ENCODE data around the gene GALNT9. TPM values are rescaled to one million over a fixed set of nuclear protein-coding genes. Genes with fewer than 3 reads are reported as not detected.

The GALNT9 gene
- total RNA-seq, 1 experiment from 2014 or later = 2.6 TPM

DNA sequence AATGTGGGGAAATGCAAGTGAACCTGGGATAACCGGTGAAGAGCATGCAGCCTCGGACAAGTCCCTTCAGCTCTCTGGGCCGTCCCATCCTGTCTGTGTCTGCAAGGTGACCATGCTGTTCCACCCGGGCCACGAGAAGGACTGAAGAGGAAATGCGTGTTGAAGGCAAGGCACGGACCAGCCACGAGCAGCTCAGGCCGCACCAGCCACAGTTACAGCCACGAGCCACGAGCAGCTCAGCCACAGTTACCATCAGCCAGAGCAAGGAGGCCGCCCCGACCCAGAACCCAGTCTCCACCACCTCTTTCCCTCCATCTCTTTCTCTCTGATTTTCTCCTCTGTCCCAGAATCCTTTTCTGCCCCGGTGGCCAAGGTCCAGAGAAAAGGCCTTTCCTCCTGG is 18.8 kb upstream of the GALNT9 start:
- H3K27ac ChIP-seq (ENCODE audit: low read depth, low read length) = no peak overlapping the region
- POLR2A ChIA-PET = no interaction called here
- intact Hi-C loops (cut with micrococcal nuclease) = no loop called here
- ATAC-seq (no peak), DNase-seq (ENCODE audit: low read depth, low spot score) (no peak)
- no peaks in the 10 kb centered on the region for H3K4me1 ChIP-seq (ENCODE audit: control insufficient read depth in 1 of 2, insufficient read depth in 2 of 2, low read length in 2 of 2)
- RAD21 ChIA-PET (ENCODE audit: low non-redundant PET in 1 of 2, low total read pairs in 2 of 2, uncharacterized antibody in 2 of 2, unreplicated experiment in 2 of 2) = no interaction called here
- H3K4me2 ChIP-seq (ENCODE audit: low read length) = no peak overlapping the region
- H3K9me2 ChIP-seq (ENCODE audit: insufficient read depth) = no peaks in the 10 kb centered on the region
- no peaks in the 10 kb centered on the region for H3K27me3 ChIP-seq (ENCODE audit: insufficient read depth, low read length)
- H2AFZ ChIP-seq (ENCODE audit: low read depth, low read length, poor library complexity, severe bottlenecking) = no peak overlapping the region
- H3K4me3 ChIP-seq (replicated peaks in 1 of 2; ENCODE audit: low read depth in 1 of 2, low read length in 2 of 2) = no peak overlapping the region
- H3K9me3 ChIP-seq (ENCODE audit: control insufficient read depth in 1 of 2, insufficient read depth in 1 of 2, low read depth in 1 of 2, low read length in 2 of 2) = no peaks in the 10 kb centered on the region
- CTCF ChIA-PET = no interaction called here
- H3K36me3 ChIP-seq (ENCODE audit: control insufficient read depth in 1 of 2, insufficient read depth in 2 of 2, low read length in 2 of 2) = no peaks in the 10 kb centered on the region
- no TSS peak for BruUV-seq (replicated peaks)
- no peak for TF ChIP-seq SRF (IDR thresholded peaks at IDR 0.05; ENCODE audit: low read depth)
- TF ChIP-seq, protein P1, sequence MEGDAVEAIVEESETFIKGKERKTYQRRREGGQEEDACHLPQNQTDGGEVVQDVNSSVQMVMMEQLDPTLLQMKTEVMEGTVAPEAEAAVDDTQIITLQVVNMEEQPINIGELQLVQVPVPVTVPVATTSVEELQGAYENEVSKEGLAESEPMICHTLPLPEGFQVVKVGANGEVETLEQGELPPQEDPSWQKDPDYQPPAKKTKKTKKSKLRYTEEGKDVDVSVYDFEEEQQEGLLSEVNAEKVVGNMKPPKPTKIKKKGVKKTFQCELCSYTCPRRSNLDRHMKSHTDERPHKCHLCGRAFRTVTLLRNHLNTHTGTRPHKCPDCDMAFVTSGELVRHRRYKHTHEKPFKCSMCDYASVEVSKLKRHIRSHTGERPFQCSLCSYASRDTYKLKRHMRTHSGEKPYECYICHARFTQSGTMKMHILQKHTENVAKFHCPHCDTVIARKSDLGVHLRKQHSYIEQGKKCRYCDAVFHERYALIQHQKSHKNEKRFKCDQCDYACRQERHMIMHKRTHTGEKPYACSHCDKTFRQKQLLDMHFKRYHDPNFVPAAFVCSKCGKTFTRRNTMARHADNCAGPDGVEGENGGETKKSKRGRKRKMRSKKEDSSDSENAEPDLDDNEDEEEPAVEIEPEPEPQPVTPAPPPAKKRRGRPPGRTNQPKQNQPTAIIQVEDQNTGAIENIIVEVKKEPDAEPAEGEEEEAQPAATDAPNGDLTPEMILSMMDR (IDR thresholded peaks at IDR 0.05 in 2 of 3, conservative IDR thresholded peaks at IDR 0.05 in 1 of 3; ENCODE audit: borderline replicate concordance in 1 of 3, insufficient read depth in 1 of 3, low read depth in 2 of 3, low read length in 2 of 3) = no peak
- no peak for TF ChIP-seq ELF1 (IDR thresholded peaks at IDR 0.05; ENCODE audit: borderline replicate concordance, low read depth)
- TF ChIP-seq SP1 (IDR thresholded peaks at IDR 0.05; ENCODE audit: low read depth) = no peak
- TF ChIP-seq CBX3 (IDR thresholded peaks at IDR 0.05; ENCODE audit: low read depth) = no peak
- no peak for TF ChIP-seq POLR2A (IDR thresholded peaks at IDR 0.05; ENCODE audit: borderline replicate concordance, extremely low read depth, insufficient read depth, insufficient read length)
- TF ChIP-seq, protein P2, sequence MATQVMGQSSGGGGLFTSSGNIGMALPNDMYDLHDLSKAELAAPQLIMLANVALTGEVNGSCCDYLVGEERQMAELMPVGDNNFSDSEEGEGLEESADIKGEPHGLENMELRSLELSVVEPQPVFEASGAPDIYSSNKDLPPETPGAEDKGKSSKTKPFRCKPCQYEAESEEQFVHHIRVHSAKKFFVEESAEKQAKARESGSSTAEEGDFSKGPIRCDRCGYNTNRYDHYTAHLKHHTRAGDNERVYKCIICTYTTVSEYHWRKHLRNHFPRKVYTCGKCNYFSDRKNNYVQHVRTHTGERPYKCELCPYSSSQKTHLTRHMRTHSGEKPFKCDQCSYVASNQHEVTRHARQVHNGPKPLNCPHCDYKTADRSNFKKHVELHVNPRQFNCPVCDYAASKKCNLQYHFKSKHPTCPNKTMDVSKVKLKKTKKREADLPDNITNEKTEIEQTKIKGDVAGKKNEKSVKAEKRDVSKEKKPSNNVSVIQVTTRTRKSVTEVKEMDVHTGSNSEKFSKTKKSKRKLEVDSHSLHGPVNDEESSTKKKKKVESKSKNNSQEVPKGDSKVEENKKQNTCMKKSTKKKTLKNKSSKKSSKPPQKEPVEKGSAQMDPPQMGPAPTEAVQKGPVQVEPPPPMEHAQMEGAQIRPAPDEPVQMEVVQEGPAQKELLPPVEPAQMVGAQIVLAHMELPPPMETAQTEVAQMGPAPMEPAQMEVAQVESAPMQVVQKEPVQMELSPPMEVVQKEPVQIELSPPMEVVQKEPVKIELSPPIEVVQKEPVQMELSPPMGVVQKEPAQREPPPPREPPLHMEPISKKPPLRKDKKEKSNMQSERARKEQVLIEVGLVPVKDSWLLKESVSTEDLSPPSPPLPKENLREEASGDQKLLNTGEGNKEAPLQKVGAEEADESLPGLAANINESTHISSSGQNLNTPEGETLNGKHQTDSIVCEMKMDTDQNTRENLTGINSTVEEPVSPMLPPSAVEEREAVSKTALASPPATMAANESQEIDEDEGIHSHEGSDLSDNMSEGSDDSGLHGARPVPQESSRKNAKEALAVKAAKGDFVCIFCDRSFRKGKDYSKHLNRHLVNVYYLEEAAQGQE (IDR thresholded peaks at IDR 0.05; ENCODE audit: low read depth) = no peak
- TF ChIP-seq EZH2 (IDR thresholded peaks at IDR 0.05) = no peak
- TF ChIP-seq ZFX (IDR thresholded peaks at IDR 0.05) = no peak
- no peak for TF ChIP-seq SIN3A (IDR thresholded peaks at IDR 0.05; ENCODE audit: low read depth)
- no peak for TF ChIP-seq YY1 (IDR thresholded peaks at IDR 0.05; ENCODE audit: extremely low read depth, insufficient replicate concordance, low read depth, low read length)
- TF ChIP-seq TCF7L2 (IDR thresholded peaks at IDR 0.05; ENCODE audit: borderline replicate concordance, extremely low read depth, insufficient read depth, insufficient read length) = no peak
- no peak for TF ChIP-seq FOSL1 (IDR thresholded peaks at IDR 0.05; ENCODE audit: low read depth)
- TF ChIP-seq POLR2AphosphoS5 (IDR thresholded peaks at IDR 0.05; ENCODE audit: low read depth, low read length) = no peak
- TF ChIP-seq, protein P3, sequence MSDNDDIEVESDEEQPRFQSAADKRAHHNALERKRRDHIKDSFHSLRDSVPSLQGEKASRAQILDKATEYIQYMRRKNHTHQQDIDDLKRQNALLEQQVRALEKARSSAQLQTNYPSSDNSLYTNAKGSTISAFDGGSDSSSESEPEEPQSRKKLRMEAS (IDR thresholded peaks at IDR 0.05) = no peak
- TF ChIP-seq, protein P4, sequence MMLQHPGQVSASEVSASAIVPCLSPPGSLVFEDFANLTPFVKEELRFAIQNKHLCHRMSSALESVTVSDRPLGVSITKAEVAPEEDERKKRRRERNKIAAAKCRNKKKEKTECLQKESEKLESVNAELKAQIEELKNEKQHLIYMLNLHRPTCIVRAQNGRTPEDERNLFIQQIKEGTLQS (IDR thresholded peaks at IDR 0.05) = no peak
- no peak for TF ChIP-seq JUND (IDR thresholded peaks at IDR 0.05)
- TF ChIP-seq, protein P5, sequence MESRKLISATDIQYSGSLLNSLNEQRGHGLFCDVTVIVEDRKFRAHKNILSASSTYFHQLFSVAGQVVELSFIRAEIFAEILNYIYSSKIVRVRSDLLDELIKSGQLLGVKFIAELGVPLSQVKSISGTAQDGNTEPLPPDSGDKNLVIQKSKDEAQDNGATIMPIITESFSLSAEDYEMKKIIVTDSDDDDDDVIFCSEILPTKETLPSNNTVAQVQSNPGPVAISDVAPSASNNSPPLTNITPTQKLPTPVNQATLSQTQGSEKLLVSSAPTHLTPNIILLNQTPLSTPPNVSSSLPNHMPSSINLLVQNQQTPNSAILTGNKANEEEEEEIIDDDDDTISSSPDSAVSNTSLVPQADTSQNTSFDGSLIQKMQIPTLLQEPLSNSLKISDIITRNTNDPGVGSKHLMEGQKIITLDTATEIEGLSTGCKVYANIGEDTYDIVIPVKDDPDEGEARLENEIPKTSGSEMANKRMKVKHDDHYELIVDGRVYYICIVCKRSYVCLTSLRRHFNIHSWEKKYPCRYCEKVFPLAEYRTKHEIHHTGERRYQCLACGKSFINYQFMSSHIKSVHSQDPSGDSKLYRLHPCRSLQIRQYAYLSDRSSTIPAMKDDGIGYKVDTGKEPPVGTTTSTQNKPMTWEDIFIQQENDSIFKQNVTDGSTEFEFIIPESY (IDR thresholded peaks at IDR 0.05; ENCODE audit: extremely low read depth, insufficient replicate concordance, low read length) = no peak
- no peak for TF ChIP-seq EZH2phosphoT487 (IDR thresholded peaks at IDR 0.05; ENCODE audit: borderline replicate concordance)
- TF ChIP-seq ZNF274 (IDR thresholded peaks at IDR 0.05; ENCODE audit: low read depth, low read length) = no peak
- H4K20me1 ChIP-seq (ENCODE audit: insufficient read depth) = no peaks in the 10 kb centered on the region; the same call in 1 of the 2 replicates
- no peaks in the 10 kb centered on the region for H3K79me2 ChIP-seq (ENCODE audit: insufficient read depth, low read length)
- no peak overlapping the region for H3K9ac ChIP-seq (ENCODE audit: low read length)

Data from HCT116 (cell line).